K562 (cell line): Measurements from ENCODE around the gene XPR1. TPM values are rescaled to one million over a fixed set of nuclear protein-coding genes. Genes with fewer than 3 reads are reported as not detected.

Source experiments
- ATAC-seq: fragments of 200-7000 bp; cut with Tn5 transposase; 3 replicates; pipeline ENCODE4 v1.9.1; 2020; ENCODE audit warnings: moderate library complexity
- BruUV-seq: library from RNA; stranded (reverse); fragments of 400-500 nt; replicated peaks from 2 replicates; lab custom pipeline; 2021; lab: Mats Ljungman, UMichigan
- CTCF ChIA-PET: fragments of 300-600 bp; formaldehyde crosslinking; extraction: SDS; loops from one replicate; lab custom pipeline; 2021; ENCODE audit warnings: low intra/inter-chr PET ratio; lab: Yijun Ruan, JAX
- POLR2A ChIA-PET: fragments of 300-600, 350-650 bp; sonication (Branson Sonifier 250); formaldehyde crosslinking; extraction: SDS; loops from one replicate; lab custom pipeline; 2021; ENCODE audit warnings: antibody characterized with exemption, inconsistent platforms; lab: Yijun Ruan, JAX
- DNase-seq, 4 experiments: peaks; one replicate each; pipeline versions ENCODE4 v3.0.0 to v3.0.0-alpha.2; 2011 to 2018; ENCODE audit warnings: low spot score in 3 of 4, mixed read lengths in 3 of 4; ENCODE audit errors: extremely low read depth in 1 of 4
- FAIRE-seq: peaks from 2 replicates; lab custom pipeline; 2011; peaks lifted over from hg19 to GRCh38; lab: Jason Lieb, UNC
- H2AFZ ChIP-seq: 2 replicates; pipeline ENCODE4 v1.6.0; 2011; ENCODE audit warnings: low read depth, low read length, control low read depth, inconsistent platforms
- H3K27ac ChIP-seq: fragments of 200-600 bp; 3 replicates; pipeline ENCODE4 v1.8.0; 2011; ENCODE audit warnings: low read depth, mild to moderate bottlenecking, control low read depth, inconsistent platforms, low read length, moderate library complexity, mixed read lengths; ENCODE audit errors: extremely low read depth
- H3K27me3 ChIP-seq, 2 experiments: fragments of 300-600 bp in 1 of 2; 2 replicates in 1 of 2; 3 replicates in 1 of 2; pipeline versions ENCODE4 v1.6.0 to v1.8.0; 2011; ENCODE audit warnings: inconsistent platforms in 2 of 2, low read length in 2 of 2, mild to moderate bottlenecking in 1 of 2, mixed read lengths in 1 of 2, moderate library complexity in 1 of 2; ENCODE audit not compliant: control insufficient read depth in 2 of 2, insufficient read depth in 2 of 2
- H3K36me3 ChIP-seq: fragments of 300-600 bp; 3 replicates; pipeline ENCODE4 v1.8.0; 2011; ENCODE audit warnings: mild to moderate bottlenecking, low read length, inconsistent platforms; ENCODE audit not compliant: control insufficient read depth, insufficient read depth
- H3K4me1 ChIP-seq, 2 experiments: fragments of 200-600 bp in 1 of 2; replicated peaks in 1 of 2; 2 replicates in 1 of 2; 3 replicates in 1 of 2; pipeline versions ENCODE4 v1.5.1 to v1.8.0; 2011; ENCODE audit warnings: inconsistent platforms in 2 of 2, low read length in 2 of 2, mild to moderate bottlenecking in 1 of 2, mixed read lengths in 1 of 2, moderate library complexity in 1 of 2; ENCODE audit not compliant: control insufficient read depth in 2 of 2, insufficient read depth in 2 of 2
- H3K4me2 ChIP-seq: 2 replicates; pipeline ENCODE4 v1.6.1; 2011; ENCODE audit warnings: low read length, control low read depth, inconsistent platforms, mixed read lengths; ENCODE audit not compliant: insufficient read depth
- H3K4me3 ChIP-seq: fragments of 200-600 bp; sonication (generic), shearing (Covaris generic); 2 replicates; pipeline ENCODE4 v1.5.1; 2016; ENCODE audit warnings: control low read depth, inconsistent platforms
- H3K79me2 ChIP-seq: fragments of 200-600 bp; 3 replicates; pipeline ENCODE4 v1.8.0; 2011; ENCODE audit warnings: low read length, inconsistent platforms; ENCODE audit not compliant: control insufficient read depth, insufficient read depth
- H3K9ac ChIP-seq, 2 experiments: 2 replicates each; pipeline versions ENCODE4 v1.6.0 to v1.6.1; 2011; ENCODE audit warnings: low read depth in 2 of 2, low read length in 2 of 2, control low read depth in 1 of 2, inconsistent platforms in 1 of 2, mild to moderate bottlenecking in 1 of 2, mixed read lengths in 1 of 2; ENCODE audit not compliant: insufficient read depth in 1 of 2
- H3K9me1 ChIP-seq: one replicate; pipeline ENCODE4 v1.6.0; 2011; ENCODE audit warnings: inconsistent platforms, mild to moderate bottlenecking, low read length, moderate library complexity; ENCODE audit not compliant: control insufficient read depth, insufficient read depth
- H3K9me3 ChIP-seq: replicated peaks from 2 replicates; pipeline ENCODE4 v1.5.1; 2011; ENCODE audit warnings: low read depth, low read length, inconsistent platforms; ENCODE audit not compliant: control insufficient read depth, insufficient read depth
- H4K20me1 ChIP-seq: replicated peaks from 2 replicates; pipeline ENCODE4 v1.6.1; 2011; ENCODE audit warnings: low read length, inconsistent platforms, mixed read lengths; ENCODE audit not compliant: control insufficient read depth, insufficient read depth
- BHLHE40 ChIP-seq: IDR thresholded peaks from 2 replicates; pipeline ENCODE4 v1.6.1; 2011; ENCODE audit warnings: low read length, improper control_type of control experiment
- CCAR2 ChIP-seq: fragments of 200-400 bp; formaldehyde crosslinking; IDR thresholded peaks from 2 replicates; pipeline ENCODE4 v1.6.1; 2017; ENCODE audit warnings: mild to moderate bottlenecking, low read depth, low read length
- CREB3 ChIP-seq: fragments of 450-650 bp; conservative IDR thresholded peaks from 2 replicates; pipeline ENCODE4 v1.6.1; 2016; ENCODE audit warnings: missing genetic modification characterization, low read depth, mild to moderate bottlenecking, missing compliant biosample characterization, moderate library complexity
- EP400 ChIP-seq: fragments of 450-650 bp; IDR thresholded peaks from 2 replicates; pipeline ENCODE4 v1.6.1; 2017; ENCODE audit warnings: antibody characterized with exemption, mild to moderate bottlenecking, moderate library complexity
- L3MBTL2 ChIP-seq: fragments of 450-650 bp; IDR thresholded peaks from 2 replicates; pipeline ENCODE4 v1.6.1; 2016; ENCODE audit warnings: mild to moderate bottlenecking, moderate library complexity
- MXD1 ChIP-seq: fragments of 250-450 bp; sonication (Bioruptor Pico); IDR thresholded peaks from 2 replicates; pipeline ENCODE4 v1.8.0; 2021; ENCODE audit warnings: borderline replicate concordance, mild to moderate bottlenecking, moderate library complexity; ENCODE audit not compliant: poor library complexity, severe bottlenecking
- NFYB ChIP-seq: IDR thresholded peaks from 2 replicates; pipeline ENCODE4 v1.6.1; 2011; ENCODE audit warnings: mild to moderate bottlenecking, moderate library complexity; ENCODE audit not compliant: insufficient read length; ENCODE audit errors: extremely low read depth
- NONO ChIP-seq, 2 experiments: fragments of 200-400 bp in 1 of 2; fragments of 450-650 bp in 1 of 2; formaldehyde crosslinking in 1 of 2; IDR thresholded peaks; 2 replicates each; pipeline ENCODE4 v1.6.1; 2017; ENCODE audit warnings: low read depth in 2 of 2, mild to moderate bottlenecking in 2 of 2, moderate library complexity in 2 of 2, low read length in 1 of 2
- PML ChIP-seq: IDR thresholded peaks from 2 replicates; pipeline ENCODE4 v1.6.1; 2012; ENCODE audit warnings: low read length, inconsistent platforms
- POLR2AphosphoS5 ChIP-seq: IDR thresholded peaks from 2 replicates; pipeline ENCODE4 v1.6.1; 2011; ENCODE audit warnings: mild to moderate bottlenecking, low read depth, low read length, moderate library complexity; ENCODE audit not compliant: control insufficient read depth, insufficient read depth
- POLR3A ChIP-seq: IDR thresholded peaks from 2 replicates; pipeline ENCODE4 v1.6.1; 2011; ENCODE audit warnings: borderline replicate concordance, mild to moderate bottlenecking, moderate library complexity; ENCODE audit not compliant: insufficient read length, insufficient read depth; ENCODE audit errors: extremely low read depth
- RB1 ChIP-seq: fragments of 450-650 bp; IDR thresholded peaks from 2 replicates; pipeline ENCODE4 v1.6.1; 2017; ENCODE audit warnings: low read depth, mild to moderate bottlenecking
- STAT5B ChIP-seq: fragments of 250-450 bp; sonication (Bioruptor Pico); IDR thresholded peaks from 2 replicates; pipeline ENCODE4 v1.8.0; 2021; ENCODE audit warnings: mild to moderate bottlenecking, inconsistent platforms
- ZBTB8A ChIP-seq: fragments of 450-650 bp; IDR thresholded peaks from 2 replicates; pipeline ENCODE4 v1.6.1; 2018; ENCODE audit warnings: mild to moderate bottlenecking, moderate library complexity; ENCODE audit not compliant: partially characterized antibody
- ZNF445 ChIP-seq: fragments of 250-450 bp; sonication (Bioruptor Pico); IDR thresholded peaks from 2 replicates; pipeline ENCODE4 v1.4.0; 2020; ENCODE audit warnings: low read depth, mild to moderate bottlenecking, moderate library complexity
- ZNF511 ChIP-seq: sonication (generic); formaldehyde crosslinking; IDR thresholded peaks from 2 replicates; pipeline ENCODE4 v1.8.0; 2022; ENCODE audit warnings: mild to moderate bottlenecking, missing genetic modification reagents
- ZNF778 ChIP-seq: fragments of 450-650 bp; formaldehyde crosslinking; IDR thresholded peaks from 2 replicates; pipeline ENCODE4 v1.4.0; 2020; ENCODE audit warnings: mild to moderate bottlenecking, moderate library complexity
- WGBS: fragments of 100-300 bp; shearing (Covaris generic); methylation state at CpG from one replicate; pipeline ENCODE4 v1.1.6; 2016; ENCODE audit warnings: low coverage, mixed read lengths; ENCODE audit not compliant: insufficient coverage; ENCODE audit errors: missing lambda C conversion rate; 5-methylcytosine and 5-hydroxymethylcytosine counted together
- in situ Hi-C: fragments of 300-500 bp; cut with MboI; formaldehyde crosslinking; loops from 4 replicates; pipeline ENCODE4 v1.15.0; 2018; ENCODE audit warnings: inconsistent platforms, mixed read lengths
- intact Hi-C: fragments of 100-400 bp; cut with micrococcal nuclease; formaldehyde crosslinking; loops from 2 replicates; pipeline ENCODE4 v1.14.2; 2022
- polyA plus RNA-seq, 8 experiments: library from polyadenylated mRNA; depleted of rRNA in 4 of 8; stranded (reverse) in 5 of 8; unstranded in 3 of 8; fragments of >200 nt; fragmentation: Nextera tagmentation in 2 of 8; fragmentation: Illumina TruSeq in 1 of 8; extraction: Ambion mirVana in 2 of 8; extraction: Trizol in 1 of 8; gene quantifications; 2 replicates each; pipeline versions ENCODE4 v1.2.1 to v1.2.3, GENCODE V29; 2011 to 2014; ENCODE audit warnings: inconsistent platforms in 1 of 8, missing spikeins in 1 of 8
- total RNA-seq, 7 experiments: library from RNA; depleted of rRNA in 6 of 7; stranded (reverse); fragments of >200 nt in 6 of 7; fragmentation: Illumina TruSeq in 2 of 7; extraction: Trizol in 2 of 7; gene quantifications; 2 replicates each; pipeline versions ENCODE4 v1.2.1 to v1.2.3, GENCODE V29; 2011 to 2021; ENCODE audit warnings: low replicate concordance in 1 of 7

XPR1 gene
- total and polyA plus RNA-seq, 9 of the 15 experiments (the other 6 are each of a cell fraction or from before 2014, with no cell fraction given) = 3.0 to 66.2 (median 38.6) TPM

GRCh38 chr1:180924939-180925338 is 293.1 kb downstream of the XPR1 start:
- in situ Hi-C loops = no loop called here
- no peak for DNase-seq
- H2AFZ ChIP-seq = no peak overlapping the region
- WGBS = 35% methylated on average over 2 of the region's 2 CpGs
- H3K36me3 ChIP-seq = no peaks in the 10 kb centered on the region
- no TSS peak for BruUV-seq
- H3K27ac ChIP-seq = no peak overlapping the region
- ChIA-PET POLR2A (interaction anchor here (0.6 to 0.9 kb wide), 4 partner anchors 11 to 165 kb away, joined by 3 to 6 read pairs (median 3); no protein-coding TSS in a partner anchor), CTCF (no interaction called here)
- no peak for FAIRE-seq
- H3K4me1 ChIP-seq = peaks cover 29 to 40% of the 10 kb centered on the region in 2 experiments; a peak in 4 of 5 replicates
- no peaks in the 10 kb centered on the region for H3K9me1 ChIP-seq
- ATAC-seq = no peak
- H3K9me3 ChIP-seq = no peaks in the 10 kb centered on the region
- H3K4me3 ChIP-seq = no peak overlapping the region
- intact Hi-C loops = loop anchor here (5.0 kb wide), 1 partner anchor 162 kb away; the partner anchor contains the start of gene IER5
- H3K4me2 ChIP-seq = no peak overlapping the region
- TF ChIP-seq POLR2AphosphoS5 (no peak), STAT5B (CRISPR knock-in tag) (no peak), CCAR2 (no peak), L3MBTL2 (no peak), EP400 (no peak), NFYB (no peak), MXD1 (CRISPR knock-in tag) (no peak), ZBTB8A (no peak), BHLHE40 (no peak), RB1 (no peak), ZNF511 (CRISPR knock-in tag) (no peak), CREB3 (no peak), ZNF778 (no peak), NONO (IDR thresholded peaks at IDR 0.05; ENCODE audit: low read depth in 2 of 2, low read length in 1 of 2) (no peak), ZNF445 (CRISPR knock-in tag) (no peak), POLR3A (no peak), PML (no peak)
- H3K79me2 ChIP-seq = no peaks in the 10 kb centered on the region
- 0 out of 2 replicates have a peak, but pooled peaks cover 5% of the 10 kb centered on the region for H4K20me1 ChIP-seq
- no peak overlapping the region for H3K9ac ChIP-seq
- H3K27me3 ChIP-seq = no peaks in the 10 kb centered on the region
